PFSK-1 (cell line): ENCODE measurements around the gene TMTC2.

ENCODE experiments used
- FOXP2 ChIP-seq: optimal IDR thresholded peaks from 2 replicates; pipeline ENCODE3; 2011; ENCODE audit warnings: borderline replicate concordance, control low read depth, inconsistent platforms; ENCODE audit not compliant: insufficient read depth; ENCODE audit errors: extremely low read length, extremely low read depth
- POLR2AphosphoS5 ChIP-seq: IDR thresholded peaks from 2 replicates; pipeline ENCODE4 v1.6.1; 2012; ENCODE audit warnings: low read depth, mild to moderate bottlenecking, control low read depth, low read length, moderate library complexity
- REST ChIP-seq, 2 experiments: IDR thresholded peaks; 2 replicates each; pipeline versions ENCODE4 v1.6.1 to v1.8.0; 2011 to 2012; ENCODE audit warnings: low read depth in 2 of 2, low read length in 2 of 2, control low read depth in 1 of 2, inconsistent platforms in 1 of 2, mild to moderate bottlenecking in 1 of 2, moderate library complexity in 1 of 2; ENCODE audit not compliant: insufficient read depth in 1 of 2
- SIN3A ChIP-seq: IDR thresholded peaks from 2 replicates; pipeline ENCODE4 v1.6.1; 2012; ENCODE audit warnings: mild to moderate bottlenecking, low read length, moderate library complexity, borderline replicate concordance; ENCODE audit not compliant: insufficient read depth
- TAF1 ChIP-seq: IDR thresholded peaks from 2 replicates; pipeline ENCODE4 v1.6.1; 2012; ENCODE audit warnings: low read length, control low read depth, borderline replicate concordance; ENCODE audit not compliant: insufficient read depth

Gene TMTC2

GRCh38 chr12:82880442-82880901 is 193.8 kb downstream of the TMTC2 start:
- TF ChIP-seq POLR2AphosphoS5 (no peak), TAF1 (no peak)

- TF ChIP-seq TAF1 (no peak), POLR2AphosphoS5 (no peak), REST (IDR thresholded peaks at IDR 0.05; ENCODE audit: insufficient read depth in 1 of 2, low read depth in 2 of 2, low read length in 2 of 2) (no peak), FOXP2 (no peak), SIN3A (no peak)
Observed at GRCh38 chr12:82883394-82884355, 197.0 kb downstream of the TMTC2 start.

GRCh38 chr12:82886671-82887340 is 200.1 kb downstream of the TMTC2 start:
- TF ChIP-seq SIN3A, result no peak
- TF ChIP-seq POLR2AphosphoS5, result no peak
- TF ChIP-seq FOXP2, result no peak
- TF ChIP-seq TAF1, result no peak
- no peak for TF ChIP-seq REST (IDR thresholded peaks at IDR 0.05; ENCODE audit: insufficient read depth in 1 of 2, low read depth in 2 of 2, low read length in 2 of 2)

- no peak for TF ChIP-seq TAF1
Observed at GRCh38 chr12:82893896-82894295, 207.2 kb downstream of the TMTC2 start.

GRCh38 chr12:82896277-82896676 is 209.6 kb downstream of the TMTC2 start:
- no peak for TF ChIP-seq TAF1
- TF ChIP-seq SIN3A, result no peak
- TF ChIP-seq FOXP2, result no peak
- TF ChIP-seq REST (IDR thresholded peaks at IDR 0.05; ENCODE audit: insufficient read depth in 1 of 2, low read depth in 2 of 2, low read length in 2 of 2), result no peak
- no peak for TF ChIP-seq POLR2AphosphoS5

GRCh38 chr12:82896979-82897378 is 210.3 kb downstream of the TMTC2 start:
- TF ChIP-seq POLR2AphosphoS5 (no peak), REST (IDR thresholded peaks at IDR 0.05; ENCODE audit: insufficient read depth in 1 of 2, low read depth in 2 of 2, low read length in 2 of 2) (no peak), SIN3A (no peak), FOXP2 (no peak), TAF1 (no peak)
